Brain microvascular endothelial cell (primary cell): ENCODE measurements around the gene PLK2.

Experiments used
- DNase-seq: peaks from one replicate; pipeline ENCODE4 v3.0.0-alpha.2; 2020
- H3K27ac ChIP-seq: fragments of 250-450 bp; sonication (Bioruptor Pico); 2 replicates; pipeline ENCODE4 v1.5.1; 2020; ENCODE audit warnings: mild to moderate bottlenecking, moderate library complexity
- H3K27me3 ChIP-seq: fragments of 250-450 bp; sonication (Bioruptor Pico); replicated peaks from 2 replicates; pipeline ENCODE4 v1.5.1; 2020; ENCODE audit warnings: mild to moderate bottlenecking
- H3K36me3 ChIP-seq: fragments of 250-450 bp; sonication (Bioruptor Pico); replicated peaks from 2 replicates; pipeline ENCODE4 v1.5.1; 2020; ENCODE audit warnings: mild to moderate bottlenecking
- H3K4me3 ChIP-seq: 2 replicates; pipeline ENCODE4 v1.5.1; 2011; ENCODE audit warnings: low read depth, mild to moderate bottlenecking, control low read depth, low read length, moderate library complexity
- in situ Hi-C: cut with HindIII; loops from 2 replicates; pipeline ENCODE4 v1.10.0; 2017; ENCODE audit warnings: low sequenced_read_pairs, low pct_ligation_motif_present
- TF ChIP-seq, protein P1 (sequence below): IDR thresholded peaks from 2 replicates; pipeline ENCODE4 v1.5.1; 2011; ENCODE audit warnings: low read depth, mild to moderate bottlenecking, moderate library complexity, low read length, control low read depth, inconsistent platforms; ENCODE audit errors: missing control alignments

The PLK2 gene

DNA sequence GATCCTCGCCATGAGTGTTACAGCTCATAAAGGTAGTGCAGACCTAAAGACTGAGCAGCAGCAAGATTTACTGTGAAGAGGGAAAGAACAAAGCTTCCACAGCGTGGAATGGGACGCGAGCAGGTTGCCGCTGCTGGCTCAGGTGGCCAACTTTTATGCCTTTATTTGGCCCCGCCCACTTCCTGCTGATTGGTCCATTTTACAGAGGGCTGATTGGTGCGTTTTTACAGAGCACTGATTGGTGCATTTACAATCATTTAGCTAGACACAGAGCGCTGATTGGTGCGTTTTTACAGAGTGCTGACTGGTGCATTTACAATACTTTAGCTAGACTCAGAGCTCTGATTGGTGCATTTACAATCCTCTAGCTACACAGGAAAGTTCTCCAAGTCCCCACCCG is 13.9 kb downstream of the PLK2 start:
- in situ Hi-C loops = no loop called here
- TF ChIP-seq, protein P1, sequence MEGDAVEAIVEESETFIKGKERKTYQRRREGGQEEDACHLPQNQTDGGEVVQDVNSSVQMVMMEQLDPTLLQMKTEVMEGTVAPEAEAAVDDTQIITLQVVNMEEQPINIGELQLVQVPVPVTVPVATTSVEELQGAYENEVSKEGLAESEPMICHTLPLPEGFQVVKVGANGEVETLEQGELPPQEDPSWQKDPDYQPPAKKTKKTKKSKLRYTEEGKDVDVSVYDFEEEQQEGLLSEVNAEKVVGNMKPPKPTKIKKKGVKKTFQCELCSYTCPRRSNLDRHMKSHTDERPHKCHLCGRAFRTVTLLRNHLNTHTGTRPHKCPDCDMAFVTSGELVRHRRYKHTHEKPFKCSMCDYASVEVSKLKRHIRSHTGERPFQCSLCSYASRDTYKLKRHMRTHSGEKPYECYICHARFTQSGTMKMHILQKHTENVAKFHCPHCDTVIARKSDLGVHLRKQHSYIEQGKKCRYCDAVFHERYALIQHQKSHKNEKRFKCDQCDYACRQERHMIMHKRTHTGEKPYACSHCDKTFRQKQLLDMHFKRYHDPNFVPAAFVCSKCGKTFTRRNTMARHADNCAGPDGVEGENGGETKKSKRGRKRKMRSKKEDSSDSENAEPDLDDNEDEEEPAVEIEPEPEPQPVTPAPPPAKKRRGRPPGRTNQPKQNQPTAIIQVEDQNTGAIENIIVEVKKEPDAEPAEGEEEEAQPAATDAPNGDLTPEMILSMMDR = no peak
- Histone ChIP-seq H3K27me3 (no peaks in the 10 kb centered on the region), H3K36me3 (no peaks in the 10 kb centered on the region), H3K4me3 (no peak overlapping the region), H3K27ac (no peak overlapping the region)
- DNase-seq = no peak

DNA sequence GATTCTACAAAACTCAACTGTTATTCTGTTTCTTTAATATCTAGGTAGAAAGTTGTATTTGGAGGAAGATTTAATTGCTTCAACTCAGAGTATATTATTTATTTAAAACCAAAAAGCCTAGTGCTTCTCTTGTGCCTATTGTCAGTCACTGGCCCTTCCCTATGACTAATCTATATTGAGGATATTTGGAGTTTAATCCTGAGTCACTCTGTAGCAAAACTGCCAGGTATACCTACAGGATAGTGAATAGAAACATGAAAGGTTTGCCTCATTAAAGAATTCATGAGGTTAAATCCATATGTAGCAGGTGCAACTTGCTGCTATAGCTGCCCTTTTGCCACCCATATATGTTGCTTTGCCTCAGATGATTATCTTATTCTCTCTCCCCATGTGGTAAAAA is 15.1 kb downstream of the PLK2 start:
- no peaks in the 10 kb centered on the region for H3K27me3 ChIP-seq
- in situ Hi-C loops = no loop called here
- no peak overlapping the region for H3K27ac ChIP-seq
- TF ChIP-seq, protein P1 = no peak
- DNase-seq = no peak
- no peak overlapping the region for H3K4me3 ChIP-seq
- H3K36me3 ChIP-seq = no peaks in the 10 kb centered on the region

DNA sequence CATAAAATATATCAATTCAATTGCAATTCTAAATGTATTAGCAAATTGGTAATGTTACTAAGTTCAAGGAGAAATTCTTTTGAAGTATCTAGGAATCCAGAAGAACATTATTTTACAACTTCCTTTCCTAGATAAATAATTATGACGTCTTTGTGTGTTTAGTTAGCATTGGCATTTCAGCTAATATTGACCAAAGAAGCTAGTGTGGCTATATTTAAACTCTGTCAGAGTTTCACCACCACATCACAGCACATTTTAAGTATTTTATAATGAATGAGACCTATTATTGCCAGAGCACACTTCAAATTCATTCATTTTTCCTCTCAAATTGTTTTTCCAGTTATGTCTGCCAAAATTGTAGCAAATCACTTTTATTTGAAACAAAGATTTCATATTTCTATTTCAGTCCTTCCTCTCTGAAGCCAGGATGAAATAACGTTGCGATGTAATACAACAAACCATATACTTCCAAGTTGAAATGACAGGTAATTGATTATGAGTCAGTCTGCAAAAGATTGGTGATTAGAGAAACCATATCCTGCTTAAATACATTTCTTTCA is 18.9 kb downstream of the PLK2 start:
- TF ChIP-seq, protein P1 = no peak
- no peaks in the 10 kb centered on the region for H3K27me3 ChIP-seq
- no peaks in the 10 kb centered on the region for H3K36me3 ChIP-seq
- in situ Hi-C loops = no loop called here
- no peak for DNase-seq
- no peak overlapping the region for H3K27ac ChIP-seq
- no peak overlapping the region for H3K4me3 ChIP-seq

DNA sequence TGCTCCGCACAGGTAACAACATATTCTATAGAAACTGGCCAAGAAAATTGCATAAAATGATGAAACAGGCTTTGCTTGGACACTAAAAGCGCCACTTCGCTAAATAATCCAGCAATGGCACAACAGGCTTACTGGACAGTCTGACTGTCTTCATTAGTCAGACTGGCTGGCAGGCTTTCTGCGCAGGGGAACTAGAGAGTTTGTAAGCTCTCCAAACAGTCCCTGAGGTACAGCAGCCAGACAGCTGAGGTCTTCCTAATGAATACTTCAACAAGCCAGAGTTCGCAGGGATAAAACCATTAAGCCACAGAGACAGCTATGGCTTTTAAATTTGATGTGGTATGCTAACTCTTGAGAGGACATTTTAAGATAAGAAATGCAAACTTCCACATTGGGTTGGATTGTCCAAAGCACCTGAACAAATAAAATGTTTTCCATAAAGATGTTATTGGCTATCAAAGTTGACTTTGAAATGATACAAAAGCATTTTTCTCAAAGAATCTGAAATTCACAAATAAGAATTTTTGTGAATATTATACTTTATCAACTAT is 20.7 kb downstream of the PLK2 start:
- Histone ChIP-seq H3K27me3 (no peaks in the 10 kb centered on the region), H3K4me3 (no peak overlapping the region), H3K27ac (no peak overlapping the region), H3K36me3 (no peaks in the 10 kb centered on the region)
- no peak for DNase-seq
- in situ Hi-C loops = no loop called here
- TF ChIP-seq, protein P1 = no peak

DNA sequence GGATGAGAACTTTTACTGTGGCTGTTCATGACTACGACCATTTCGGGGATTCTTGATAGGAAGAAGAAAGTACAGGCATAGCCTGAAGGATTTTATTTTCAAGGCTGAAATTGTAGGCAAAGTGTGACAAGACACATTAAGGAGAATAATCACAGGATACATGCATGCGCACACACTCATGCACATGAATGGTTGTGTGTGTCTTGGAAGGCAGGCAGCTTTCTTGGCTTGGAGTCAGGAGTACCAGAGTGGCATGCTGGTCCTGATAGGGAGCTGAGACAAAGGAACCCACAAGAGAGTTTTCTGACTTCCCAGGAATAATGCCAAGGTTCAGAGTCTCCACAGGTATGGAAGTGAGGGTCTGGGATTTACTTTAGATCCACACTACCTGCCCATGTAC is 22.2 kb downstream of the PLK2 start:
- in situ Hi-C loops = no loop called here
- TF ChIP-seq, protein P1 = no peak

DNA sequence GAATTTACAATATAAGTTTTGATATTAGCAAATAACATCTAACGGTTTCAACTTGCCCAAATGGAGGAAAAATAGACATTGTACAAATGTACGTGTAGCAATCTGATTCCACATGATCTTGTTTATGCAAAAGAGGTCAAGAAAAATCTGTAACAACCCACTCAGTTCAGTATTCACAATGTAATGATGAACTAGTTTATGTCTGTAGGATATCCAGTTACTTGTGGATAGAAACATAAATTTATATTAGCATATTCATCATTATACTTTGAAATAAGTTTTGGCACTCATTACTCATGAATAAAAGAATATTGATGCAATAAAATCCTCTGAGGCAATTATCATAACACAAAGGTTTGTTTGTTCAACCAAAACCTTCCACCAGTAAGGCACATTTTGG is 28.1 kb downstream of the PLK2 start:
- Histone ChIP-seq H3K27me3 (no peaks in the 10 kb centered on the region), H3K4me3 (no peak overlapping the region), H3K27ac (no peak overlapping the region), H3K36me3 (no peaks in the 10 kb centered on the region)
- in situ Hi-C loops = no loop called here
- DNase-seq = no peak
- TF ChIP-seq, protein P1 = no peak

More for the DNA sequence above, 22.2 kb downstream of the PLK2 start:
- Histone ChIP-seq H3K27me3 (no peaks in the 10 kb centered on the region), H3K4me3 (no peak overlapping the region), H3K27ac (no peak overlapping the region), H3K36me3 (no peaks in the 10 kb centered on the region)
- DNase-seq = no peak
